Panc1 (cell line): ENCODE measurements around the gene SMAD7.

Experiments used
- CTCF ChIP-seq: fragments of 450-650 bp; IDR thresholded peaks from 2 replicates; pipeline ENCODE4 v1.5.1; 2017; ENCODE audit warnings: mild to moderate bottlenecking
- POLR2AphosphoS5 ChIP-seq: IDR thresholded peaks from 2 replicates; pipeline ENCODE4 v1.6.1; 2012; ENCODE audit warnings: mild to moderate bottlenecking, low read depth, low read length, moderate library complexity
- REST ChIP-seq, 2 experiments: IDR thresholded peaks; 2 replicates each; pipeline ENCODE4 v1.6.1; 2011 to 2012; ENCODE audit warnings: low read depth in 2 of 2, control low read depth in 1 of 2, low read length in 1 of 2, mild to moderate bottlenecking in 1 of 2, moderate library complexity in 1 of 2; ENCODE audit not compliant: insufficient read depth in 1 of 2
- SIN3A ChIP-seq: IDR thresholded peaks from 2 replicates; pipeline ENCODE4 v1.6.1; 2012; ENCODE audit warnings: low read depth, mild to moderate bottlenecking, low read length, moderate library complexity, borderline replicate concordance; ENCODE audit not compliant: insufficient read depth

DNA sequence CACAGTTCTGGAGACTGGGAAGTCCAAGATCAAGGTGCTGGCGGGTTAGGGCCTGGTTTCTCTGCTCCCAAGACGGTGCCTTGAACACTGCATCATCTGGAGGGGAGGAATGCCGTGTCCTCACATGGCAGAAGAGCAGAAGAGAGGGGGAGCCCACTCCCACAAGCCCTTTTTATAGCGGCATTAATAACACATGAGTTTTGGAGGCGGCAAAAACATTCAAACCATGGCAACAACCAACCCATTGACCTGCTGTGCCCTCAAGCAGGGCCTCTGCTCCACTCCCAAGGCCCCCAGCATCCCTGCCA lies 62.0 kb downstream of the SMAD7 start:
- TF ChIP-seq POLR2AphosphoS5 (no peak), CTCF (no peak), REST (IDR thresholded peaks at IDR 0.05; ENCODE audit: insufficient read depth in 1 of 2, low read depth in 2 of 2, low read length in 1 of 2) (no peak), SIN3A (no peak)
